ENCODE results near the gene SYTL2. TPM values are rescaled to one million over a fixed set of nuclear protein-coding genes. Genes with fewer than 3 reads are reported as not detected.
"Not testable (repeated sequence)": the region's sequence is repeated elsewhere in the genome, so short reads cannot be mapped to it uniquely, and the experiment has no call there.

SYTL2 gene
- total and polyA plus RNA-seq, 12 donors: 2.9 to 16.1 (median 5.1) TPM

GRCh38 chr11:85673393-85673792 is 137.5 kb downstream of the SYTL2 start:
- H3K4me3 ChIP-seq: no peak overlapping the region
- no peaks in the 10 kb centered on the region for H3K36me3 ChIP-seq
- intact Hi-C loops (cut with DNase I): no loop called here
- H3K27me3 ChIP-seq: no peaks in the 10 kb centered on the region
- peaks cover 0 to 9% (median 0%) of the 10 kb centered on the region in 11 donors for H3K9me3 ChIP-seq
- no peak for DNase-seq
- WGBS, 2 donors: 88 to 92% methylated on average over 3 of the region's 3 CpGs
- no peak for TF ChIP-seq CTCF (IDR thresholded peaks at IDR 0.05)
- H3K4me1 ChIP-seq: no peaks in the 10 kb centered on the region
- H3K27ac ChIP-seq: no peak overlapping the region
- no peak for ATAC-seq

GRCh38 chr11:85672105-85672902 is 138.6 kb downstream of the SYTL2 start:
- DNase-seq (no peak), ATAC-seq (no peak)
- no peak overlapping the region for H3K27ac ChIP-seq
- intact Hi-C loops (cut with DNase I): no loop called here
- 85 to 90% methylated on average over 8 of the region's 8 CpGs for WGBS, 2 donors
- H3K4me1 ChIP-seq: no peaks in the 10 kb centered on the region
- H3K36me3 ChIP-seq: no peaks in the 10 kb centered on the region
- H3K4me3 ChIP-seq: no peak overlapping the region
- no peaks in the 10 kb centered on the region for H3K27me3 ChIP-seq
- no peak for TF ChIP-seq CTCF (IDR thresholded peaks at IDR 0.05)
- H3K9me3 ChIP-seq: peaks cover 0 to 9% (median 0%) of the 10 kb centered on the region in 11 donors

- H3K36me3 ChIP-seq; H3K27me3 ChIP-seq; H3K4me3 ChIP-seq; DNase-seq; H3K9me3 ChIP-seq; H3K4me1 ChIP-seq; H3K27ac ChIP-seq; intact Hi-C loops (cut with DNase I); ATAC-seq: not testable (repeated sequence)
Observed at GRCh38 chr11:85670949-85671663, 139.8 kb downstream of the SYTL2 start.

GRCh38 chr11:85668157-85668556 is 142.8 kb downstream of the SYTL2 start:
- H3K4me3 ChIP-seq: no peak overlapping the region
- ATAC-seq (no peak), DNase-seq (no peak)
- no peaks in the 10 kb centered on the region for H3K9me3 ChIP-seq
- H3K36me3 ChIP-seq: peaks cover 0 to under 1% (median 0%) of the 10 kb centered on the region in 9 donors
- no peaks in the 10 kb centered on the region for H3K27me3 ChIP-seq
- 94 to 95% methylated on average over 1 of the region's 1 CpG for WGBS, 2 donors
- no peak for TF ChIP-seq CTCF (IDR thresholded peaks at IDR 0.05)
- H3K27ac ChIP-seq: no peak overlapping the region
- peaks cover 0 to 11% (median 5%) of the 10 kb centered on the region in 9 donors for H3K4me1 ChIP-seq
- intact Hi-C loops (cut with DNase I): loop anchor here in 1 of 10 donors (5.0 kb wide), 1 partner anchor 49 kb away; no protein-coding TSS in a partner anchor
